Lower leg skin (tissue), 4 donors: Measurements from ENCODE around the gene ITLN2. TPM values are rescaled to one million over a fixed set of nuclear protein-coding genes. Genes with fewer than 3 reads are reported as not detected.
"Not testable (repeated sequence)": the region's sequence is repeated elsewhere in the genome, so short reads cannot be mapped to it uniquely, and the experiment has no call there.

ENCODE experiments used
- DNase-seq, 2 donors: peaks; one replicate each; pipeline ENCODE4 v3.0.0-alpha.2; 2019; ENCODE audit warnings: low spot score in 2 of 2
- H3K4me3 ChIP-seq: fragments of 200-600 bp; sonication (generic); 2 replicates; pipeline ENCODE4 v1.5.1; 2017; ENCODE audit warnings: mild to moderate bottlenecking, low read depth; ENCODE audit not compliant: poor library complexity, severe bottlenecking
- CTCF ChIP-seq, 3 donors: fragments of 450-650 bp; IDR thresholded peaks; one replicate each; pipeline ENCODE4 v1.5.1; 2016; ENCODE audit warnings: antibody characterized with exemption in 3 of 3, mild to moderate bottlenecking in 3 of 3, moderate library complexity in 2 of 3
- POLR2A ChIP-seq, 2 donors: fragments of 450-650 bp; IDR thresholded peaks; one replicate each; pipeline ENCODE4 v1.6.1; 2016 to 2017; ENCODE audit warnings: antibody characterized with exemption in 2 of 2, mild to moderate bottlenecking in 1 of 2, moderate library complexity in 1 of 2
- WGBS, 2 donors: methylation state at CpG; one replicate each; pipeline ENCODE4 v1.1.5; 2018; 5-methylcytosine and 5-hydroxymethylcytosine counted together
- intact Hi-C: fragments of 100-400 bp; cut with DNase I; formaldehyde crosslinking; loops from one replicate; pipeline ENCODE4 v1.15.0; 2023; ENCODE audit warnings: low total_unique reads
- total RNA-seq, 4 donors: library from RNA; depleted of rRNA; stranded (reverse); fragments of >200 nt; gene quantifications; one replicate each; pipeline ENCODE4 v1.1.0, GENCODE V29; 2016

The ITLN2 gene
- total RNA-seq, 4 donors from 2014 or later: 1.0 to 1.2 TPM; not detected in 2

GRCh38 chr1:160916666-160917065 is 37.9 kb downstream of the ITLN2 start:
- intact Hi-C loops: no loop called here
- WGBS, 2 donors: 86 to 90% methylated on average over 2 of the region's 2 CpGs
- no peak for DNase-seq
- no peak overlapping the region for H3K4me3 ChIP-seq
- TF ChIP-seq POLR2A (IDR thresholded peaks at IDR 0.05): no peak
- TF ChIP-seq CTCF (IDR thresholded peaks at IDR 0.05): no peak

DNA sequence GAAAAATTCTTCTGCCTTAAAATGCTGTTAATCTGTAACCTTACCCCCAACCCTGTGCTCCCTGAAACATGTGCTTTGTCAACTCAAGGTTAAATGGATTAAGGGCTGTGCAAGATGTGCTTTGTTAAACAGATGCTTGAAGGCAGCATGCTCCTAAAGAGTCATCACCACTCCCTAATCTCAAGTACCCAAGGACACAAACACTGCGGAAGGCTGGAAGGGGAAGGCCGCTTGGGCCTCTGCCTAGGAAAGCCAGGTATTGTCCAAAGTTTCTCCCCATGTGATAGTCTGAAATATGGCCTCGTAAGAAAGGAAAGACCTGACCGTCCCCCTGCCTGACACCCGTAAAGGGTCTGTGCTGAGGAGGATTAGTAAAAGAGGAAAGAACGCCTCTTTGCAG is 41.4 kb downstream of the ITLN2 start:
- 83 to 88% methylated on average over 6 of the region's 6 CpGs for WGBS, 2 donors
- H3K4me3 ChIP-seq, intact Hi-C loops, DNase-seq: not testable (repeated sequence)

- H3K4me3 ChIP-seq: no peak overlapping the region
- intact Hi-C loops: no loop called here
- 73 to 78% methylated on average over 2 of the region's 2 CpGs for WGBS, 2 donors
- DNase-seq: no peak
- TF ChIP-seq CTCF (IDR thresholded peaks at IDR 0.05) (no peak), POLR2A (IDR thresholded peaks at IDR 0.05) (no peak)
These were observed 42.7 kb downstream of the ITLN2 start for GRCh38 chr1:160911925-160912324.

DNA sequence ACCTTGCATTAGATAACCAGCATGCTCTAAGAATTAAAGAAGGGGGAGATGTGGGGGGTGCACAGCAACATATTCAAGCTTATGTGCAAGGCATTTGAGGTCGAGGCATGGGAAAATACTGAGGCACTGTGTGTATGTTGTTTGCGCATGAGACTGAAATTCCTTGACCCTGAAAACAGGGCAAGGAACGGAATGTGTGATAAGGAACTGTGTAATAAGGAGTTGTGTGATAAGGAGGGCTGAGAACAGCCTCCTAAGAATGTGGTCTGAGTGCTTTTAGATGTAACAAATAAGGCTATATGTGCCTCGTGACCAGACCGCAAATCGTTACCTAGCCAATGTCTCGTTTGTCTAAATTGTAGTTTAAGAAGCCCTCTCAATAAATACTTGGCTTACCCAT is 43.2 kb downstream of the ITLN2 start:
- intact Hi-C loops: no loop called here
- DNase-seq: no peak
- 69 to 74% methylated on average over 7 of the region's 7 CpGs for WGBS, 2 donors
- TF ChIP-seq POLR2A (IDR thresholded peaks at IDR 0.05) (no peak), CTCF (IDR thresholded peaks at IDR 0.05) (no peak)
- H3K4me3 ChIP-seq: no peak overlapping the region

DNA sequence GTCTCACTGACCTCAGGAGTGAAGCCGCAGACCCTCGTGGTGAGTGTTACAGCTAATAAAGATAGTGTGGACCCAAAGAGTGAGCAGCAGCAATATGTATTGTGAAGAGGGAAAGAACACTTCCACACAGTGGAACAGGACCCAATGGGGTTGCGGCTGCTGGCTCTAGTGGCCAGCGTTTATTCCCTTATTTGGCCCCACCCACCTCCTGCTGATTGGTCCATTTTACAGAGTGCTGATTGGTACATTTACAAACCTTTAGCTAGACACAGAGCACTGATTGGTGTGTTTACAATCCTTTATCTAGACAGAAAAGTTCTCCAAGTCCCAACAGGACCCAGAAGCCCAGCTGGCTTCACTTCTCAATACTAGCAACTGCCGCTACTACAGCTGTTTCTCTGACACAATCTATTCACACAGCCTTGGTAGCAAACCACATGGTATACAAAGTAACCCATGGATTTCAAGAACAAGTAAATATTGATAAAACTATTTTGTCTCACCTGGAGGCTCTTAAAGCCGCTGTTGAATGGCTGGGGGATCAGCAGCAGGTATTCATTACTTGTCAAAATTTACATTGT is 44.3 kb downstream of the ITLN2 start:
- TF ChIP-seq POLR2A (IDR thresholded peaks at IDR 0.05) (no peak), CTCF (IDR thresholded peaks at IDR 0.05) (no peak)
- 84 to 93% methylated on average over 6 of the region's 6 CpGs for WGBS, 2 donors
- DNase-seq: no peak
- intact Hi-C loops: no loop called here
- no peak overlapping the region for H3K4me3 ChIP-seq

GRCh38 chr1:160907976-160908375 is 46.6 kb downstream of the ITLN2 start:
- 37 to 39% methylated on average over 7 of the region's 7 CpGs for WGBS, 2 donors

More at GRCh38 chr1:160907976-160908375, 46.6 kb downstream of the ITLN2 start:
- intact Hi-C loops: no loop called here
- TF ChIP-seq POLR2A (IDR thresholded peaks at IDR 0.05) (no peak), CTCF (IDR thresholded peaks at IDR 0.05) (no peak)
- DNase-seq: no peak
- no peak overlapping the region for H3K4me3 ChIP-seq
